K562 (cell line): ENCODE results near the gene STIL. TPM values are rescaled to one million over a fixed set of nuclear protein-coding genes. Genes with fewer than 3 reads are reported as not detected.

Experiments used
- ATAC-seq: fragments of 200-7000 bp; cut with Tn5 transposase; 3 replicates; pipeline ENCODE4 v1.9.1; 2020; ENCODE audit warnings: moderate library complexity
- BruUV-seq: library from RNA; stranded (reverse); fragments of 400-500 nt; replicated peaks from 2 replicates; lab custom pipeline; 2021; lab: Mats Ljungman, UMichigan
- CTCF ChIA-PET: fragments of 300-600 bp; formaldehyde crosslinking; extraction: SDS; loops from one replicate; lab custom pipeline; 2021; ENCODE audit warnings: low intra/inter-chr PET ratio; lab: Yijun Ruan, JAX
- POLR2A ChIA-PET: fragments of 300-600, 350-650 bp; sonication (Branson Sonifier 250); formaldehyde crosslinking; extraction: SDS; loops from one replicate; lab custom pipeline; 2021; ENCODE audit warnings: antibody characterized with exemption, inconsistent platforms; lab: Yijun Ruan, JAX
- DNase-seq, 4 experiments: peaks; one replicate each; pipeline versions ENCODE4 v3.0.0 to v3.0.0-alpha.2; 2011 to 2018; ENCODE audit warnings: low spot score in 3 of 4, mixed read lengths in 3 of 4; ENCODE audit errors: extremely low read depth in 1 of 4
- FAIRE-seq: peaks from 2 replicates; lab custom pipeline; 2011; peaks lifted over from hg19 to GRCh38; lab: Jason Lieb, UNC
- H2AFZ ChIP-seq: 2 replicates; pipeline ENCODE4 v1.6.0; 2011; ENCODE audit warnings: low read depth, low read length, control low read depth, inconsistent platforms
- H3K27ac ChIP-seq: fragments of 200-600 bp; 3 replicates; pipeline ENCODE4 v1.8.0; 2011; ENCODE audit warnings: low read depth, mild to moderate bottlenecking, control low read depth, inconsistent platforms, low read length, moderate library complexity, mixed read lengths; ENCODE audit errors: extremely low read depth
- H3K27me3 ChIP-seq, 2 experiments: fragments of 300-600 bp in 1 of 2; 2 replicates in 1 of 2; 3 replicates in 1 of 2; pipeline versions ENCODE4 v1.6.0 to v1.8.0; 2011; ENCODE audit warnings: inconsistent platforms in 2 of 2, low read length in 2 of 2, mild to moderate bottlenecking in 1 of 2, mixed read lengths in 1 of 2, moderate library complexity in 1 of 2; ENCODE audit not compliant: control insufficient read depth in 2 of 2, insufficient read depth in 2 of 2
- H3K36me3 ChIP-seq: fragments of 300-600 bp; 3 replicates; pipeline ENCODE4 v1.8.0; 2011; ENCODE audit warnings: mild to moderate bottlenecking, low read length, inconsistent platforms; ENCODE audit not compliant: control insufficient read depth, insufficient read depth
- H3K4me1 ChIP-seq, 2 experiments: fragments of 200-600 bp in 1 of 2; replicated peaks in 1 of 2; 2 replicates in 1 of 2; 3 replicates in 1 of 2; pipeline versions ENCODE4 v1.5.1 to v1.8.0; 2011; ENCODE audit warnings: inconsistent platforms in 2 of 2, low read length in 2 of 2, mild to moderate bottlenecking in 1 of 2, mixed read lengths in 1 of 2, moderate library complexity in 1 of 2; ENCODE audit not compliant: control insufficient read depth in 2 of 2, insufficient read depth in 2 of 2
- H3K4me2 ChIP-seq: 2 replicates; pipeline ENCODE4 v1.6.1; 2011; ENCODE audit warnings: low read length, control low read depth, inconsistent platforms, mixed read lengths; ENCODE audit not compliant: insufficient read depth
- H3K4me3 ChIP-seq: fragments of 200-600 bp; sonication (generic), shearing (Covaris generic); 2 replicates; pipeline ENCODE4 v1.5.1; 2016; ENCODE audit warnings: control low read depth, inconsistent platforms
- H3K79me2 ChIP-seq: fragments of 200-600 bp; 3 replicates; pipeline ENCODE4 v1.8.0; 2011; ENCODE audit warnings: low read length, inconsistent platforms; ENCODE audit not compliant: control insufficient read depth, insufficient read depth
- H3K9ac ChIP-seq, 2 experiments: 2 replicates each; pipeline versions ENCODE4 v1.6.0 to v1.6.1; 2011; ENCODE audit warnings: low read depth in 2 of 2, low read length in 2 of 2, control low read depth in 1 of 2, inconsistent platforms in 1 of 2, mild to moderate bottlenecking in 1 of 2, mixed read lengths in 1 of 2; ENCODE audit not compliant: insufficient read depth in 1 of 2
- H3K9me1 ChIP-seq: one replicate; pipeline ENCODE4 v1.6.0; 2011; ENCODE audit warnings: inconsistent platforms, mild to moderate bottlenecking, low read length, moderate library complexity; ENCODE audit not compliant: control insufficient read depth, insufficient read depth
- H3K9me3 ChIP-seq: replicated peaks from 2 replicates; pipeline ENCODE4 v1.5.1; 2011; ENCODE audit warnings: low read depth, low read length, inconsistent platforms; ENCODE audit not compliant: control insufficient read depth, insufficient read depth
- H4K20me1 ChIP-seq: replicated peaks from 2 replicates; pipeline ENCODE4 v1.6.1; 2011; ENCODE audit warnings: low read length, inconsistent platforms, mixed read lengths; ENCODE audit not compliant: control insufficient read depth, insufficient read depth
- CREB3 ChIP-seq: fragments of 450-650 bp; conservative IDR thresholded peaks from 2 replicates; pipeline ENCODE4 v1.6.1; 2016; ENCODE audit warnings: missing genetic modification characterization, low read depth, mild to moderate bottlenecking, missing compliant biosample characterization, moderate library complexity
- E2F6 ChIP-seq, 2 experiments: IDR thresholded peaks; 2 replicates each; pipeline ENCODE4 v1.6.1; 2011; ENCODE audit warnings: borderline replicate concordance in 1 of 2, control low read depth in 1 of 2, low read depth in 1 of 2, low read length in 1 of 2, mild to moderate bottlenecking in 1 of 2, mixed read lengths in 1 of 2, moderate library complexity in 1 of 2; ENCODE audit not compliant: insufficient read depth in 1 of 2, insufficient read length in 1 of 2, poor library complexity in 1 of 2, severe bottlenecking in 1 of 2; ENCODE audit errors: extremely low read depth in 1 of 2
- ELK1 ChIP-seq: sonication (generic); formaldehyde crosslinking; IDR thresholded peaks from 2 replicates; pipeline ENCODE4 v1.8.1; 2022; ENCODE audit warnings: missing genetic modification reagents
- ETV1 ChIP-seq: fragments of 450-650 bp; conservative IDR thresholded peaks from 2 replicates; pipeline ENCODE4 v1.6.1; 2016; ENCODE audit warnings: missing genetic modification characterization, control low read depth, low read depth, missing compliant biosample characterization
- GATAD2A ChIP-seq: fragments of 450-650 bp; IDR thresholded peaks from 2 replicates; pipeline ENCODE4 v1.6.1; 2017
- GMEB1 ChIP-seq: fragments of 250-450 bp; sonication (Bioruptor Pico); IDR thresholded peaks from 2 replicates; pipeline ENCODE4 v1.4.0; 2020; ENCODE audit warnings: mild to moderate bottlenecking
- MAFF ChIP-seq: IDR thresholded peaks from 2 replicates; pipeline ENCODE4 v1.6.1; 2012; ENCODE audit warnings: low read length, improper control_type of control experiment
- MAZ ChIP-seq, 2 experiments: fragments of 450-650 bp in 1 of 2; sonication (generic) in 1 of 2; formaldehyde crosslinking; IDR thresholded peaks in 1 of 2; conservative IDR thresholded peaks in 1 of 2; 2 replicates each; pipeline versions ENCODE4 v1.4.0 to v1.5.0; 2020; ENCODE audit warnings: mild to moderate bottlenecking in 1 of 2, missing genetic modification reagents in 1 of 2
- NR4A1 ChIP-seq, 2 experiments: fragments of 250-450 bp in 1 of 2; fragments of 450-650 bp in 1 of 2; sonication (Bioruptor Pico) in 1 of 2; IDR thresholded peaks; 2 replicates each; pipeline versions ENCODE4 v1.4.0 to v1.6.1; 2016 to 2020; ENCODE audit warnings: mild to moderate bottlenecking in 2 of 2, missing compliant biosample characterization in 1 of 2, missing genetic modification characterization in 1 of 2, moderate library complexity in 1 of 2
- PHF8 ChIP-seq: fragments of 200-600 bp; sonication (generic); IDR thresholded peaks from 2 replicates; pipeline ENCODE4 v1.6.1; 2012; ENCODE audit warnings: mixed run types, mild to moderate bottlenecking, inconsistent platforms, low read length, moderate library complexity, borderline replicate concordance
- RBM15 ChIP-seq: fragments of 200-400 bp; formaldehyde crosslinking; IDR thresholded peaks from 2 replicates; pipeline ENCODE4 v1.6.1; 2018; ENCODE audit warnings: mild to moderate bottlenecking, low read length, moderate library complexity; ENCODE audit not compliant: insufficient read depth
- SPI1 ChIP-seq: IDR thresholded peaks from 2 replicates; pipeline ENCODE4 v1.6.1; 2011; ENCODE audit warnings: low read depth, low read length, control low read depth, borderline replicate concordance
- SRF ChIP-seq, 2 experiments: fragments of 250-450, 450-650 bp in 1 of 2; sonication (Bioruptor Pico) in 1 of 2; sonication (generic) in 1 of 2; formaldehyde crosslinking; IDR thresholded peaks; 2 replicates each; pipeline versions ENCODE4 v1.5.0 to v1.5.1; 2020 to 2022; ENCODE audit warnings: mild to moderate bottlenecking in 1 of 2, missing genetic modification reagents in 1 of 2
- TGIF2 ChIP-seq: sonication (generic); formaldehyde crosslinking; IDR thresholded peaks from 2 replicates; pipeline ENCODE4 v1.8.1; 2022; ENCODE audit warnings: mild to moderate bottlenecking, missing genetic modification reagents, moderate library complexity
- ZBED1 ChIP-seq: IDR thresholded peaks from 2 replicates; pipeline ENCODE4 v1.6.1; 2014
- ZKSCAN1 ChIP-seq: fragments of 150-350 bp; IDR thresholded peaks from 2 replicates; pipeline ENCODE4 v1.6.1; 2016; ENCODE audit warnings: low read depth, low read length
- ZNF197 ChIP-seq: fragments of 200-800 bp; sonication (Bioruptor generic); IDR thresholded peaks from 2 replicates; pipeline ENCODE4 v1.6.1; 2016; ENCODE audit warnings: low read depth, missing genetic modification characterization, missing compliant biosample characterization
- WGBS: fragments of 100-300 bp; shearing (Covaris generic); methylation state at CpG from one replicate; pipeline ENCODE4 v1.1.6; 2016; ENCODE audit warnings: low coverage, mixed read lengths; ENCODE audit not compliant: insufficient coverage; ENCODE audit errors: missing lambda C conversion rate; 5-methylcytosine and 5-hydroxymethylcytosine counted together
- in situ Hi-C: fragments of 300-500 bp; cut with MboI; formaldehyde crosslinking; loops from 4 replicates; pipeline ENCODE4 v1.15.0; 2018; ENCODE audit warnings: inconsistent platforms, mixed read lengths
- intact Hi-C: fragments of 100-400 bp; cut with micrococcal nuclease; formaldehyde crosslinking; loops from 2 replicates; pipeline ENCODE4 v1.14.2; 2022
- polyA plus RNA-seq, 8 experiments: library from polyadenylated mRNA; depleted of rRNA in 4 of 8; stranded (reverse) in 5 of 8; unstranded in 3 of 8; fragments of >200 nt; fragmentation: Nextera tagmentation in 2 of 8; fragmentation: Illumina TruSeq in 1 of 8; extraction: Ambion mirVana in 2 of 8; extraction: Trizol in 1 of 8; gene quantifications; 2 replicates each; pipeline versions ENCODE4 v1.2.1 to v1.2.3, GENCODE V29; 2011 to 2014; ENCODE audit warnings: inconsistent platforms in 1 of 8, missing spikeins in 1 of 8
- total RNA-seq, 7 experiments: library from RNA; depleted of rRNA in 6 of 7; stranded (reverse); fragments of >200 nt in 6 of 7; fragmentation: Illumina TruSeq in 2 of 7; extraction: Trizol in 2 of 7; gene quantifications; 2 replicates each; pipeline versions ENCODE4 v1.2.1 to v1.2.3, GENCODE V29; 2011 to 2021; ENCODE audit warnings: low replicate concordance in 1 of 7

The STIL gene
- total and polyA plus RNA-seq, 9 of the 15 experiments (the other 6 are each of a cell fraction or from before 2014, with no cell fraction given): 10.5 to 77.4 (median 39.6) TPM

- no peaks in the 10 kb centered on the region for H3K27me3 ChIP-seq
- H3K36me3 ChIP-seq: no peaks in the 10 kb centered on the region
- H3K9ac ChIP-seq: no peak overlapping the region; a peak in 1 of 4 replicates
- WGBS: 53% methylated on average over 5 of the region's 5 CpGs
- BruUV-seq: no TSS peak
- H3K4me3 ChIP-seq: no peak overlapping the region
- H4K20me1 ChIP-seq: no peaks in the 10 kb centered on the region
- peaks cover 3% of the 10 kb centered on the region for H3K9me1 ChIP-seq
- no peaks in the 10 kb centered on the region for H3K9me3 ChIP-seq
- no peaks in the 10 kb centered on the region for H3K79me2 ChIP-seq
- H3K4me1 ChIP-seq: peaks cover 34 to 49% of the 10 kb centered on the region in 2 experiments
- intact Hi-C loops: no loop called here
- in situ Hi-C loops: no loop called here
- ChIA-PET POLR2A (interaction anchor here (0.6 to 3.2 kb wide), 10 partner anchors 8 to 70 kb away, joined by 3 to 12 read pairs (median 5); partner anchors contain the start of genes STIL and TAL1), CTCF (no interaction called here)
- H3K4me2 ChIP-seq: no peak overlapping the region
- H3K27ac ChIP-seq: no peak overlapping the region
- peak overlapping the region; percentile 67 for H2AFZ ChIP-seq
- peak; percentile 2; the same call in 1 of the 3 replicates for ATAC-seq
- FAIRE-seq: no peak
- no peak for DNase-seq
- TF ChIP-seq ELK1 (CRISPR knock-in tag) (no peak), GMEB1 (no peak), MAFF (no peak), RBM15 (no peak), SPI1 (0 out of 2 replicates have a peak, but pooled peaks have one; percentile 10), CREB3 (no peak), ZBED1 (no peak), PHF8 (no peak), ZNF197 (CRISPR knock-in tag) (no peak), NR4A1 (CRISPR knock-in tag; IDR thresholded peaks at IDR 0.05) (no peak), NR4A1 (tag; IDR thresholded peaks at IDR 0.05) (no peak), ETV1 (tag) (peak; percentile 47), MAZ (CRISPR knock-in tag; conservative IDR thresholded peaks at IDR 0.05 in 1 of 2, IDR thresholded peaks at IDR 0.05 in 1 of 2) (no peak), E2F6 (IDR thresholded peaks at IDR 0.05; ENCODE audit: borderline replicate concordance in 1 of 2, extremely low read depth in 1 of 2, insufficient read depth in 1 of 2, insufficient read length in 1 of 2, low read depth in 1 of 2, low read length in 1 of 2, poor library complexity in 1 of 2, severe bottlenecking in 1 of 2) (no peak), SRF (CRISPR knock-in tag; IDR thresholded peaks at IDR 0.05) (no peak), GATAD2A (0 out of 2 replicates have a peak, but pooled peaks have one; percentile 17), ZKSCAN1 (no peak), TGIF2 (CRISPR knock-in tag) (no peak)
Measured at GRCh38 chr1:47243910-47244309, 70.0 kb downstream of the STIL start.
